K562 (cell line): ENCODE measurements around the gene USP5. TPM values are rescaled to one million over a fixed set of nuclear protein-coding genes. Genes with fewer than 3 reads are reported as not detected.

Experiments used
- CUX1 ChIP-seq: fragments of 200-800 bp; sonication (Bioruptor generic); IDR thresholded peaks from 2 replicates; pipeline ENCODE4 v1.6.1; 2016; ENCODE audit warnings: missing genetic modification characterization, missing compliant biosample characterization
- DEAF1 ChIP-seq: fragments of 450-650 bp; formaldehyde crosslinking; IDR thresholded peaks from 2 replicates; pipeline ENCODE4 v1.4.0; 2020; ENCODE audit warnings: mild to moderate bottlenecking, moderate library complexity
- E2F8 ChIP-seq: fragments of 450-650 bp; IDR thresholded peaks from 2 replicates; pipeline ENCODE4 v1.7.1; 2018; ENCODE audit warnings: mild to moderate bottlenecking, low read depth; ENCODE audit not compliant: partially characterized antibody
- NCOA6 ChIP-seq: fragments of 450-650 bp; IDR thresholded peaks from 2 replicates; pipeline ENCODE4 v1.6.1; 2017; ENCODE audit warnings: mild to moderate bottlenecking
- PBX2 ChIP-seq, 2 experiments: IDR thresholded peaks in 1 of 2; conservative IDR thresholded peaks in 1 of 2; 2 replicates each; pipeline ENCODE4 v1.6.1; 2016; ENCODE audit warnings: low read depth in 2 of 2, mild to moderate bottlenecking in 1 of 2, missing compliant biosample characterization in 1 of 2, missing genetic modification characterization in 1 of 2, moderate library complexity in 1 of 2
- PKNOX1 ChIP-seq: fragments of 450-650 bp; IDR thresholded peaks from 2 replicates; pipeline ENCODE4 v1.6.1; 2016
- RBM17 ChIP-seq: fragments of 200-400 bp; formaldehyde crosslinking; IDR thresholded peaks from 2 replicates; pipeline ENCODE4 v1.6.1; 2017; ENCODE audit warnings: low read depth, mild to moderate bottlenecking, low read length, borderline replicate concordance
- SP1 ChIP-seq: sonication (generic); formaldehyde crosslinking; IDR thresholded peaks from 2 replicates; pipeline ENCODE4 v1.8.1; 2022; ENCODE audit warnings: mild to moderate bottlenecking, missing genetic modification reagents
- polyA plus RNA-seq, 8 experiments: library from polyadenylated mRNA; depleted of rRNA in 4 of 8; stranded (reverse) in 5 of 8; unstranded in 3 of 8; fragments of >200 nt; fragmentation: Nextera tagmentation in 2 of 8; fragmentation: Illumina TruSeq in 1 of 8; extraction: Ambion mirVana in 2 of 8; extraction: Trizol in 1 of 8; gene quantifications; 2 replicates each; pipeline versions ENCODE4 v1.2.1 to v1.2.3, GENCODE V29; 2011 to 2014; ENCODE audit warnings: inconsistent platforms in 1 of 8, missing spikeins in 1 of 8
- total RNA-seq, 7 experiments: library from RNA; depleted of rRNA in 6 of 7; stranded (reverse); fragments of >200 nt in 6 of 7; fragmentation: Illumina TruSeq in 2 of 7; extraction: Trizol in 2 of 7; gene quantifications; 2 replicates each; pipeline versions ENCODE4 v1.2.1 to v1.2.3, GENCODE V29; 2011 to 2021; ENCODE audit warnings: low replicate concordance in 1 of 7

Gene USP5
- total and polyA plus RNA-seq, 9 of the 15 experiments (the other 6 are each of a cell fraction or from before 2014, with no cell fraction given) = 1.4 to 107 (median 48.6) TPM

GRCh38 chr12:6825398-6826124 lies 26.4 kb upstream of the USP5 start (continued):
- TF ChIP-seq PKNOX1 (no peak), SP1 (CRISPR knock-in tag) (peak; percentile 43; the same call in 1 of the 2 replicates), RBM17 (no peak), E2F8 (no peak), CUX1 (CRISPR knock-in tag) (no peak), PBX2 (CRISPR knock-in tag; IDR thresholded peaks at IDR 0.05; ENCODE audit: low read depth) (no peak), PBX2 (tag; conservative IDR thresholded peaks at IDR 0.05; ENCODE audit: low read depth) (no peak), NCOA6 (no peak), DEAF1 (CRISPR knock-in tag) (peak; percentile 41)
